ENCODE data around the gene LGALS12.

DNA sequence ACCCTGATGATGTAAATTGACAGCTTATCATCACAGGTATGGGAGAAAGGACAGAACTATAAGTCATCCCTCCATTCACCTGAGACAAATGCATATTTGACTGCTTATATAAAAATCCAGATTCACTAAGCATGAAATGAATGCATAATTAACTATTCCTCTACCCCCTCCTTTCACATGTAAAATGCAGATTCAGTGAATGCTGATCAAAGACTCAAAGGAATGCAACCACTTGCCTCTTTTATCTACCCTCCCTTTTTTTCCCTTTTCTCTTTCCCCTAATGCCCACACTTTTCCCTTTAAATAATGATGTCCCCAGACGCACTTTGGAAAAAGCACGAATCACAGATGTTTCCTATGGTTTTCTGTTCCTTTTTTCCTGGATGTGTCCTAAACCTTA lies 26.2 kb downstream of the LGALS12 start:
- TF ChIP-seq, protein P1, sequence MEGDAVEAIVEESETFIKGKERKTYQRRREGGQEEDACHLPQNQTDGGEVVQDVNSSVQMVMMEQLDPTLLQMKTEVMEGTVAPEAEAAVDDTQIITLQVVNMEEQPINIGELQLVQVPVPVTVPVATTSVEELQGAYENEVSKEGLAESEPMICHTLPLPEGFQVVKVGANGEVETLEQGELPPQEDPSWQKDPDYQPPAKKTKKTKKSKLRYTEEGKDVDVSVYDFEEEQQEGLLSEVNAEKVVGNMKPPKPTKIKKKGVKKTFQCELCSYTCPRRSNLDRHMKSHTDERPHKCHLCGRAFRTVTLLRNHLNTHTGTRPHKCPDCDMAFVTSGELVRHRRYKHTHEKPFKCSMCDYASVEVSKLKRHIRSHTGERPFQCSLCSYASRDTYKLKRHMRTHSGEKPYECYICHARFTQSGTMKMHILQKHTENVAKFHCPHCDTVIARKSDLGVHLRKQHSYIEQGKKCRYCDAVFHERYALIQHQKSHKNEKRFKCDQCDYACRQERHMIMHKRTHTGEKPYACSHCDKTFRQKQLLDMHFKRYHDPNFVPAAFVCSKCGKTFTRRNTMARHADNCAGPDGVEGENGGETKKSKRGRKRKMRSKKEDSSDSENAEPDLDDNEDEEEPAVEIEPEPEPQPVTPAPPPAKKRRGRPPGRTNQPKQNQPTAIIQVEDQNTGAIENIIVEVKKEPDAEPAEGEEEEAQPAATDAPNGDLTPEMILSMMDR (IDR thresholded peaks at IDR 0.05) = no peak
- no peak for TF ChIP-seq POLR2A (IDR thresholded peaks at IDR 0.05)
